Measurements from ENCODE around the gene PLEKHH1. TPM values are rescaled to one million over a fixed set of nuclear protein-coding genes. Genes with fewer than 3 reads are reported as not detected.

Gene PLEKHH1
- total RNA-seq, 1 donor from 2014 or later, result 25.3 TPM

DNA sequence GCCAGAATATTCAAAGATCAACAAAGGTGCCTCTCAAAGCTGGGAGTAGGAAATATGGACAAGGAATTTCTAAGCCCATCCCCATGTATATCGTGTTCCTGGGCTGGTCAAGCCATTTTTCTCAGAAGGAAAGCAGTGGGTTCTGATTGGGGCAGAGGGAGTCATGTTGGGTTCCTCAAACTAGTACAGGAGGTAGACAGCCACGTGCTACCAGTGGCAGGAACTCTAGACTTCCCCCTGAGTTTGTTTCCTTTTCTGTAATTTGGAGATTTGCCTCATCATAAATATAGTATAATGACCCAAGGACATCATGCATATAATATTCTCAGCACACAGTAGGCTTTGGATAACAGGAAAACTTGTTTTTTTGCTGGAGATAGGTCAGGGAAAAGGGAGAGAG lies 16.4 kb upstream of the PLEKHH1 start:
- no peaks in the 10 kb centered on the region for H3K9me3 Mint-ChIP-seq
- H3K4me3 Mint-ChIP-seq, result peak overlapping the region; percentile 46
- no peaks in the 10 kb centered on the region for H3K36me3 Mint-ChIP-seq
- TF ChIP-seq, protein P1, sequence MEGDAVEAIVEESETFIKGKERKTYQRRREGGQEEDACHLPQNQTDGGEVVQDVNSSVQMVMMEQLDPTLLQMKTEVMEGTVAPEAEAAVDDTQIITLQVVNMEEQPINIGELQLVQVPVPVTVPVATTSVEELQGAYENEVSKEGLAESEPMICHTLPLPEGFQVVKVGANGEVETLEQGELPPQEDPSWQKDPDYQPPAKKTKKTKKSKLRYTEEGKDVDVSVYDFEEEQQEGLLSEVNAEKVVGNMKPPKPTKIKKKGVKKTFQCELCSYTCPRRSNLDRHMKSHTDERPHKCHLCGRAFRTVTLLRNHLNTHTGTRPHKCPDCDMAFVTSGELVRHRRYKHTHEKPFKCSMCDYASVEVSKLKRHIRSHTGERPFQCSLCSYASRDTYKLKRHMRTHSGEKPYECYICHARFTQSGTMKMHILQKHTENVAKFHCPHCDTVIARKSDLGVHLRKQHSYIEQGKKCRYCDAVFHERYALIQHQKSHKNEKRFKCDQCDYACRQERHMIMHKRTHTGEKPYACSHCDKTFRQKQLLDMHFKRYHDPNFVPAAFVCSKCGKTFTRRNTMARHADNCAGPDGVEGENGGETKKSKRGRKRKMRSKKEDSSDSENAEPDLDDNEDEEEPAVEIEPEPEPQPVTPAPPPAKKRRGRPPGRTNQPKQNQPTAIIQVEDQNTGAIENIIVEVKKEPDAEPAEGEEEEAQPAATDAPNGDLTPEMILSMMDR (conservative IDR thresholded peaks at IDR 0.05), result no peak
- peaks cover 5% of the 10 kb centered on the region for H3K4me1 Mint-ChIP-seq (ENCODE audit: unreplicated experiment)
- no peak overlapping the region for H3K27ac Mint-ChIP-seq
- peaks cover 85% of the 10 kb centered on the region for H3K27me3 Mint-ChIP-seq
- no peak for DNase-seq (ENCODE audit: extremely low spot score, unreplicated experiment)

DNA sequence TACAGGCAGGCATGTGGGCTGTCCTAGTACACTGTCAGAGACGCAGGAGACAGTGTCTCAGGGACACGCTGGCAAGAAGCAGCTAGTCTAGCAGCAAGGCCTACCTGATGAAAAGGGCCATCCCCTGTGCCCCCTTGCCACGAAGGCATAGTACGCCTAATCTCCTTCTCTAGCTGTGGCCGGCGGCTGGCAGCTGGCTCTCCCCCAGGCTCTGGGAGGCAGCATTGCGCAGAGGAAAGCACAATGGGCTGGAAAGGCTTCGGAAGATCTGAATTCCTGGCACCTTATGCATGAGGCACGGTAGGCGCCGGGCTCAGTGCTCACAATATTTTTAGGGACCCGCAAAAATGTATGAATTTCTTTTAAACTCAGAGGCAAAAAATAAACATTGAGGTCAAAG lies 16.0 kb upstream of the PLEKHH1 start:
- H3K27me3 Mint-ChIP-seq, result peaks cover 82% of the 10 kb centered on the region
- H3K27ac Mint-ChIP-seq, result no peak overlapping the region
- TF ChIP-seq, protein P1 (conservative IDR thresholded peaks at IDR 0.05), result peak; percentile 19
- no peaks in the 10 kb centered on the region for H3K36me3 Mint-ChIP-seq
- H3K9me3 Mint-ChIP-seq, result no peaks in the 10 kb centered on the region
- peaks cover 5% of the 10 kb centered on the region for H3K4me1 Mint-ChIP-seq (ENCODE audit: unreplicated experiment)
- no peak for DNase-seq (ENCODE audit: extremely low spot score, unreplicated experiment)
- H3K4me3 Mint-ChIP-seq, result no peak overlapping the region

DNA sequence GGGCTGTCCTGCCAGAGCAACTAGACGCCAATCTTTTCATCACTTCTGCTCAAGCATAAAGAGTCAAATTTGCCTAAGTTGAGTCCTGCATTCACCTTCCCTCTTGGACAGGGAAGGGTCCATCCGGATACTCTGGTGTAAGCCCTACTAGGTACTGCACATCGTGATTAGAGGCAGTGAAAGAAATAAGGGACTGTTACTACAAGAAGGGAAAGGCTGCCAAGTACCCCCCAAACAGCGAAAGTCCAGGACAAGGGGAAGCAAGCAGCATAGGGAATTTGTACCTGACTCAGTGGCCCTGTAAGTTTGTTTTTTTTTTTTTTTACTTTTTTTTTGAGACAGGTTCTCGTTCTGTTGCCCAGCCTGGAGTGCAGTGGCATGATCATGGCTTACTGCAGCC lies 13.7 kb upstream of the PLEKHH1 start:
- no peak overlapping the region for H3K4me3 Mint-ChIP-seq
- no peak for DNase-seq (ENCODE audit: extremely low spot score, unreplicated experiment)
- H3K9me3 Mint-ChIP-seq, result no peaks in the 10 kb centered on the region
- no peak overlapping the region for H3K27ac Mint-ChIP-seq
- TF ChIP-seq, protein P1 (conservative IDR thresholded peaks at IDR 0.05), result no peak
- no peaks in the 10 kb centered on the region for H3K4me1 Mint-ChIP-seq (ENCODE audit: unreplicated experiment)
- peaks cover 77% of the 10 kb centered on the region for H3K27me3 Mint-ChIP-seq
- H3K36me3 Mint-ChIP-seq, result no peaks in the 10 kb centered on the region

DNA sequence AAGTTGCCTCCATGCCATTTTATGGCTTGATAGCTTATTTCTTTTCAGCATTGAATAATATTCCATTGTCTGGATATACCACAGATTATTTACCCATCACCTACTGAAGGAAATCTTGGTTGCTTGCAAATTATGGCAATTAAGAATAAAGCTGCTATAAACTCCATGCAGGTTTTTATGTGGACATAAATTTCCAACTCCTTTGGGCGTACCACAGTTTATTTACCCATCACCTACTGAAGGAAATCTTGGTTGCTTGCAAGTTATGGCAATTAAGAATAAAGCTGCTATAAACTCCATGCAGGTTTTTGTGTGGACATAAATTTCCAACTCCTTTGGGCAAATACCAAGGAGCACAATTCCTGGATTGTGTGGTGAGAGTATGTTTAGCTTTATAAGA lies 12.6 kb upstream of the PLEKHH1 start:
- no peaks in the 10 kb centered on the region for H3K4me1 Mint-ChIP-seq (ENCODE audit: unreplicated experiment)
- no peaks in the 10 kb centered on the region for H3K36me3 Mint-ChIP-seq
- peaks cover 79% of the 10 kb centered on the region for H3K27me3 Mint-ChIP-seq

DNA sequence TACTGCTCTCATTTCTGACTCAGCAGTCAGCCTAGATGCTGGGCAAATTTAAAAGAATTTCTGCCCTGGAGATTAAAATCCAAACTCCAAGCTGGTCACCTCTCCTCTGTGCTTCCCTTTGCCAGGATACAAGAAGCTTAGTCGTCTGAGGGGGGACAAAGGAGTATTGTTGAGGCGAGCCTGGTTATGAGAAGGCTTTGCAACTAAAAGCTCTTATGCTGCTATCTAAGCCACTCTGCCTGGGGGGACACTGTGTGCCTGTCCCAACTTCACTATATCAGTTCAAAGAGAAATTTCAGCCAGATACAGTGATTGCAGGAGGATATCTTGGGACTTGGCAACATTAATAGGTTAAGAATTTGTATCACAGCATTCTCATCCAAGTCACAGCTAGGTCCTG lies 10.8 kb upstream of the PLEKHH1 start:
- Mint-ChIP-seq H3K27ac (no peak overlapping the region), H3K27me3 (peaks cover 70% of the 10 kb centered on the region), H3K4me1 (ENCODE audit: unreplicated experiment) (no peaks in the 10 kb centered on the region), H3K36me3 (no peaks in the 10 kb centered on the region), H3K4me3 (no peak overlapping the region), H3K9me3 (no peaks in the 10 kb centered on the region)
- TF ChIP-seq, protein P1 (conservative IDR thresholded peaks at IDR 0.05), result no peak
- DNase-seq (ENCODE audit: extremely low spot score, unreplicated experiment), result no peak

More for the DNA sequence above, 12.6 kb upstream of the PLEKHH1 start:
- no peak for DNase-seq (ENCODE audit: extremely low spot score, unreplicated experiment)
- Mint-ChIP-seq H3K4me3 (no peak overlapping the region), H3K9me3 (no peaks in the 10 kb centered on the region), H3K27ac (no peak overlapping the region)
- TF ChIP-seq, protein P1 (conservative IDR thresholded peaks at IDR 0.05), result no peak
